Right ventricle myocardium superior (tissue), 1 donor: ENCODE data around the gene SEPTIN3. TPM values are rescaled to one million over a fixed set of nuclear protein-coding genes. Genes with fewer than 3 reads are reported as not detected.
A peak's percentile ranks its signal among the peaks of the same experiment; 100 is the strongest.
"Not testable (repeated sequence)": the region's sequence is repeated elsewhere in the genome, so short reads cannot be mapped to it uniquely, and the experiment has no call there.

ENCODE experiments used
- ATAC-seq: fragments of 200-7000 bp; cut with Tn5 transposase; one replicate; pipeline ENCODE4 v1.9.1; 2020; ENCODE audit warnings: mild to moderate bottlenecking; ENCODE audit not compliant: poor library complexity
- DNase-seq: peaks from one replicate; pipeline ENCODE4 v3.0.0-alpha.2; 2020
- intact Hi-C: fragments of 100-400 bp; cut with DNase I; formaldehyde crosslinking; loops from one replicate; pipeline ENCODE4 v1.11.2; 2022
- total RNA-seq: library from RNA; stranded (reverse); fragmentation: NEBNext Ultra II Directional; extraction: Animal tissue kit (Norgen Biotek cat#: 25700); gene quantifications from one replicate; pipeline ENCODE4 v1.2.1, GENCODE V29; 2021
- donor health status: DM: no; HTN: yes; CAD: no; lungs with severe emphysema.

Gene SEPTIN3
- total RNA-seq, 1 donor from 2014 or later, result 0.08 TPM

DNA sequence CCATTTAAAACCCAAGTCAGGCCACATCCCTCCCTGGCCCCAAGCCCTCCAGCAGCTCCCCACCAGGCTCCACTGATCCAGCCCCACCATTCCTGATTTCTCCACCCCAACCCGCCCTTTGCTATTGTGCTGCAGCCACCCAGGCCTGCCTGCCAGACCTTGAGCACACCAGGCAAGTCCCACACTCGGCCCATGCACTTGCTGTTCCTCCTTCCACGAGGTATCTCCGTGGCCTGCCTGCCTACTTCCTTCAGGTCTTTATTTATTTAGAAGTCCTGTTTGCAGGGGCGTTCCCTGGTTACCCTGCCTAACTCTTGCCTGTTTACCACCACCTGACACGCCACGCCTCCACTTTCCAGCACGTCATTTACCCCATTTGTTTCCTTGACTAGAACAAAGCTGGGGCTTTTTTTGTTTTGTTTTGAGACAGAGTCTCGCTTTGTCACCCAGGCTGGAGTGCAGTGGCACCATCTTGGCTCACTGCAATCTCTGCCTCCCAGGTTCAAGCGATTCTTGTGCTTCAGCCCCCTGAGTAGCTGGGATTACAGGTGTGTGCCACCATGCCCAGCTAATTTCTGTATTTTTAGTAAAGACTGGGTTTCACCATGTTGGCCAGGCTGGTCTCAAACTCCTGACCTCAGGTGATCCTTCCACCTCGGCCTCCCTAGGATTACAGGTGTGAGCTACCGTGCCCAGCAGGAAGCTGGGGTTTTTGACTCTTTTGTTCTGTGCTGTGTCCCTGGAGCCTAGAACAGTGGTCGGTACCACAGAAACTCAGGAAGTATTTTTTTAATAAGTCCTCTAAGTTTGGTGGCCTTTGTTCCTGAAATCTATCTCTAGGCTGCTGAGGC is 29.0 kb upstream of the SEPTIN3 start:
- DNase-seq (peak; percentile 47), ATAC-seq (no peak)
- intact Hi-C loops, result loop anchor here (2.0 to 5.0 kb wide), 2 partner anchors 191 to 243 kb away; partner anchors contain the start of gene MEI1

DNA sequence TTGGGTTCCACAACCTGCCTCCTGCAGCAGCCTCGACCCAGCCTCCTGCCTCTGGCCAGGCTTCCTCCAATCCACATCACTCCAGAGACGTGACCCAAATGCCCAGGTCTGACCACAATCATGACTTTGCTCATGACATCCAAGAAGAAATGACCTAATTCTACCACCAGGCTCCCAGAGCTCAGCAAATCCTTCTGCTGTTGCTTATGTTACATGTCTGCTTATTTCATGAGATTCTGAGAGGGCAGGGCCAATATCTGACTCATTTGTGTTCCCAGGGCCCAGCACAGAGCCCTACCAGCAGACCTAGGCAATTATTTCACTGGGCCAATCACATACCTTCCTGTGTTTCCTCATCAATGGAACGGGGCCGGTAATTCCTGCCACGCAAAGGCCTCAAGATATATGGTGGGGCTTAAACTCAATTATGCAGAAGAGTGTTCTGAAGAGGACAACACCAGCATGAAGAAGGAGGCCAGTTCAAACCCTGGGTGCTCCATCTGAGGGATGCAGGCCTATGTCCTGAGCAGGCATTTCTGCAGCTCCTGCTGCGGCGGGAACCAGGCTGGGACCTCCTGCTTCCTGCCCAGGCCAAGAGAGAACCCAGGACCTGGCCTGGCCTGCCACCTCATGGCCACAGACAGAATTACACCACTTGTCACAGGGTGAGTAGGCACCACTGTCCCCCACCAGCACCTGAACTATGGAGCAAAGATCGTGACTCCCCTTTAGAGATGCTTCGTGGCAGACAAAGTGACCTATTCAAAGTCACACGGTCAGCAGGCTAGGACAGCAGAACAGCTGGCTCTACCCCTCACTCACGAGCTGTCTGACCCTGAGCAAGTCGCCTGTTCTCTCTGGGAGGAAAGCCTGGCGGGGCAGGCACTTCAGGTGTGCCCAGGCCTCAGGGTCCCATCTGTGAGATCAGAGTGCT is 28.1 kb upstream of the SEPTIN3 start:
- ATAC-seq, result peak; percentile 88
- intact Hi-C loops, result loop anchor here (1.0 to 5.0 kb wide), 3 partner anchors 118 to 244 kb away; partner anchors contain the start of gene MEI1

DNA sequence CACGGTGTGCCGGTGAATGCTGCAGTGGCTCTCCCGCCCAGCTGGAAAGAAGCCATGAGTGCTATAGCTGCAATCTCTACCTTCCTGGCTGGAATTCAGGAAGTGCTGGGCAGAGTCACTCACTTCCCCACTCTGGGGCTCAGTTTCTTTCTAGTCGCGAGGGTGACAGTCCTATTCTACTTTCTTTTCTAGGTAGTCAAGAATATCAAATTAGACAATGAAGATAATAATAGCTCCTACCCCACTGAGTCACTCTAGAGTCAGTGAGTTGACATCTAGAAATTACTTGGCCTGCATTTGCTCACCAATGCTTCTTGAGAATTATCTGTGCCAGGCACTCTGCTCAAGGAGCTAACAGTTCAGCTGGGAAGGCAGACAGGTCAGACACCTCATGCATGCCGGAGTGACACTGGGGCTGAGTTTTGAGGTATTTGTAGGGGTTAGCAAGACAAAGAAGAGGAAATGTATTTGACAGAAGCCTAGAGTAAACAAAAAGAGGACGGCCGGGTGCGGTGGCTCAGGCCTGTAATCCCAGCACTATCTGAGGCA is 25.5 kb upstream of the SEPTIN3 start:
- intact Hi-C loops, result loop anchor here (5.0 kb wide), 1 partner anchor 246 kb away; the partner anchor contains the start of gene MEI1
- no peak for ATAC-seq
- no peak for DNase-seq

More for the DNA sequence above, 28.1 kb upstream of the SEPTIN3 start:
- peak; percentile 90 for DNase-seq

DNA sequence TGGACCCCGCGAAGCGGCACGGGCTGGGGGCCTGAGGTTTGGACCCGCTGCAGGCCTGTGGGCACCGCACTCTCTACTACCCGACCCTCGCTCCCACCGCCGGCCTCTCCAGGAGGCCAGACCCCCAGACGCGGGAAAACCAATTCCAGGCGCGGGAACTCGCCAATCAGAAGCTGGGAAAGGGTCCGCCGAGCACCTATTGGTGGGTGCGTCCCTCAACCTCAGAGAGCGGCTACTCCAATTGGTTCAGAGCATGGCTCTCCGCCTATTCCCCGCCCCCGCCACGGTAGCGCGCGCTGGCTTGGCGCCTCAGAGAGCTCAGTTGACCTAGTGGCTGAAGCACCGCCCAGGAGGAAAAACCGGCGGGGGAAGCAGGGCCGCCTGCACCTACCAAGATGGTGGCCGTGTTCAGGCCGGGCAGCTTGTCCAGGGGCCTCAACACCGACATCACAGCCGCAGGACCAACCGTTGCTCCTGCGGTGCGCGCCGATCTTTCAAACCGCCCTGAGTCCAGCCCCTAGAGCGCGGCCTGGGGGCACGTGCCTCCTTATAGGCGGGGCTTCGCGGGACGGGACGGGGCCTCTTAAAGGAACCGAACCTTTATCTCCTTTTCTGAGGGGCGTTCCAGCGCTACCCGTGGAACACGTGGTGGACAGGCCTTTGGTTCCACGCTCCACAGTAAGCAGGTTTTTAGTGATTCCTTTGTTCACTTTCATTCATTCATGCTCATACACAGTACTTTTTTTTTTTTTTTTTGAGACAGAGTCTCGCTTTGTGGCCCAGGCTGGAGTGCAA is 22.4 kb upstream of the SEPTIN3 start, which contains the start of gene CENPM:
Gene CENPM, minus strand, starts transcription at position 524 of the 795 bp plus-strand sequence. Its CDS starts 76 bp downstream, at position 448.
- intact Hi-C loops, result no loop called here
- DNase-seq (peak; percentile 94), ATAC-seq (peak; percentile 99)

DNA sequence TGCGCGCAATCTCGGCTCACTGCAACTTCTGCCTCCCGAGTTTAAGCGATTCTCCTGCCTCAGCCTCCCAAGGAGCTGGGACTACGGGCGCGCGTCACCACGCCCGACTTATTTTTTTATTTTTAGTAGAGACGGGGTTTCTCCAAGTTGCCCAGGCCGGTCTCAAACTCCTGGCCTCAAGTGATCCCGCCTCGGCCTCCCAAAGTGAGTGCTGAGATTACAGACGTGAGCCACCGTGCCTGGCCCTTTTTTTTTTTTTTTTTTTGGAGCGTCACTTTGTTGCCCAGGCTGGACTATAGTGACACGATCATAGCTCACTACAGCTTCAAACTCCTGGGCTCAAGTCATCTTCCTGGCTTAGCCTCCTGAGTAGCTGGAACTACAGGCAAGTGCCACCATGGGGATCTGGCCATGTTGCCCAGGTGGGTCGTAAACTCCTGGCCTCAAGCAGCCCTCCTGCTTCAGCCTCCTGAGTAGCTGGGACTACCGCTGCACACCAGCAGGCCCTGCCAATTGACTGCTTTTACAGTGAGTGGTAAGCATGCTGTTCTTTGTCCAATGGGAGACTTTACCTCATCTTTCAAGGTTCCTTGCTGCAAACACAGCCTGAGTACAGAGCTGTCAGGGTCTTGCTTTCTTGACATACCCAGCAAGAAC is 21.7 kb upstream of the SEPTIN3 start:
- intact Hi-C loops, result no loop called here
- ATAC-seq (no peak), DNase-seq (no peak)

DNA sequence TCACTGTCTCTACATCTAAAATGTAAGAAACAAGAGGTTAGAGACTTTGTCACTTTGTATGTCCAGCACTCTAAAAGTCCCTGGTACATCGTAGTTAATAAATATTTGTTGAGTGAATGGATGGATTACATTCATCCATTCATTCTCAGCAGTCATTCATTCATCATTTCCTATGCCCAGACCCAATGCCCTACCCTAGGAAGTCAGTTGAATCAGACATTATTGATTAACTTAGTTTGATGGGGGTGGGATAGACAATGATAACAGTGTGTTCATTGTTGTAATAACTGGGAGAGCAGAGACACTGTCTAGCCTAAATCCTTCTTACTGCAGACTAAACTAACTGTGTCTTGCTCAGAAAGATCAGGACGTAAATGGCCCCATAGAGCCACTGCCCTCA is 21.1 kb upstream of the SEPTIN3 start:
- DNase-seq (no peak), ATAC-seq (no peak)
- intact Hi-C loops, result no loop called here

DNA sequence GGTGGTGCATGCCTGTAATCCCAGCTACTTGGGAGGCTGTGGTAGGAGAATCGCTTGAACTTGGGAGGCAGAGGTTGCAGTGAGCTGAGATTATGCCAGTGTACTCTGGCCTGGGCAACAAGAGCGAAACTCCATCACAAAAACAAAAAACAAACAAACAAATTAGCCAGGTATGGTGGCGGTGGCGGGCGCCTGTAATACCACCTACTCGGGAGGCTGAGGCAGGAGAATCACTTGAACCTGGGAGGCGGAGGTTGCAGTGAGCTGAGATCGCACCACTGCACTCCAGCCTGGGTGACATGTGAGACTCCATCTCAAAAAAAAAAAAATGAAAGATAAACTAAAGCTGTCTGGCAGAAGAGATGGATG is 20.3 kb upstream of the SEPTIN3 start:
- intact Hi-C loops, ATAC-seq, DNase-seq: not testable (repeated sequence)

DNA sequence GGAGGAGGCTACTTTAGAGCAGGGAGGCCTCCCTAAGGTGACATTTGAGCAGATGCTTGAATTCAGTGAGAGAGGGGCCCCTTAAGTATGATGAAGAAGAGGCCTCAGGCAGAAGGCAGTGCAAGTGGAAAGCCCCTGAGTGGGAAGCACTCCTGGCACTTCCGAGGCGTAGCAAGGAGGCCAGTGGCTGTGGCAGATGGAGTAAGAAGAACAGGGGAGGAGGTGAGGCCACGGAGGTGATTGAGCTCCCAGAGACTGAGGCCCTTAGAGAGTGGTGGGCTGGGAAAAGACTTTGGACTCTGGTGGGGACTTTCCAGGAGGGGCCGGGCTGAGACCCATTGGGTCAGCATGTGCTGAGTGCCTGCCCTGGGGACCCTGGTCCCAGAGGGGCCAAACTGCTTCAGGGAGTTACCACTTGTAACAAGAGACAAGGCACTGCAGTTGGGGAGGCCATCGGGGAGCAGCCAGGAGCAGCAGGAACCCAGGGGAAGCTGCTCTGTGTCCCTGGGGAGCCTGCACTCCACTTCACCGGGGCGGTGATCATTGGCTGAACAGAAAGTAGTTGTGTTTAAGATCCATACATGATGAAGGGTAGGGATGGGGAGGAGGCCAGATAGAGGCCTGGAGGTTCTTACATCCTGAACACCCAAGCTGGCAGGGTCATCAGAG is 19.8 kb upstream of the SEPTIN3 start:
- DNase-seq, result no peak
- ATAC-seq, result no peak
- intact Hi-C loops, result no loop called here

DNA sequence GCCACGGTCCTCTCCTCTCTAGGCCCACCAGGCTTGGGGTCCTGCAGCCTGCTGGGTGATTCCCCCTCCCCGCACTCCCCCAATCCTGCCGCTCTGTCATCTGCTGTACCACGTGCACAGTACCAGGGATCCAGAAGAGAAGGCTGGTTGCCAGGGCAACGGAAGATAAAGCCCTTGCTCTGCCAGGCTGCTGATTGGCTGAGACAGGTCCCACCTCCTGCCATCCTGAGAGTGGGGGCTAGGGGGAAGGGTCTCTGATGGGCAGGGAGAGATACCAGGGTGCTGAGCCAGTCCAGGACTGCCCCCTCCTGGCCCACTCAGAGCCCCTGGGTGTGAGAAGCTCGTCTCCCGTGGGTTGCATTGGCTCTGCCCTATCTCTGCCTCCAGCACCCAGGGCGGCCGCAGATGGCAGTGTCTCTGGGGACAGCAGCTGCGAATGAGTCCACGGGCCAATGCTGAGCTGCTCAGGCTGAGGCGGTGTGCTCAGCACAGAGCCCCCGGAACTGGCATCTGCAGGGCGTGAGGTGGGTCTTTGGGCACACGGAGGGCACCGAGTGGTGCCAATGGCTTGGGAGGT is 17.3 kb upstream of the SEPTIN3 start, which contains the start of gene SMIM45:
Gene SMIM45, plus strand, starts transcription at position 253 of the 577 bp plus-strand sequence.
- ATAC-seq (no peak), DNase-seq (no peak)
- intact Hi-C loops, result no loop called here

DNA sequence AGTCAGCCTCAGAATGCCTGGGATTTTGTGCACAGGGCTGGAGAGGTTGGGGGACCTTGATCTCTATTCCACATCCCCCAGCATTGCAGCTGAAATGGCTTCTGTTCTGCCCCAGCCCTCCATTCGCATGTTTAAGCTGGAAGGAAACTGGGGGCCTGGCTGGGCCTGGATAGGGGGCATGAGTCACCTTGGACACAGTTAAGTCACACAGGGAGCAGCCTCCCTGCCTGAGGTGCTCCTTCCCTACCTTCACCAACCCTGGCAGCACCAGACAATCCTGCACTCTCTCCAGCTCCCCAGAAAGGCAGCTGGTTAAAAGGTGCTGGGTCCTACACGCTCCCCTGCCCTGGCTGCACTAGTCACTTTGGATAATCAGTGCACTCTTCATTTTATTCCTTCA is 16.5 kb upstream of the SEPTIN3 start:
- intact Hi-C loops, result no loop called here
- no peak for DNase-seq
- ATAC-seq, result no peak

DNA sequence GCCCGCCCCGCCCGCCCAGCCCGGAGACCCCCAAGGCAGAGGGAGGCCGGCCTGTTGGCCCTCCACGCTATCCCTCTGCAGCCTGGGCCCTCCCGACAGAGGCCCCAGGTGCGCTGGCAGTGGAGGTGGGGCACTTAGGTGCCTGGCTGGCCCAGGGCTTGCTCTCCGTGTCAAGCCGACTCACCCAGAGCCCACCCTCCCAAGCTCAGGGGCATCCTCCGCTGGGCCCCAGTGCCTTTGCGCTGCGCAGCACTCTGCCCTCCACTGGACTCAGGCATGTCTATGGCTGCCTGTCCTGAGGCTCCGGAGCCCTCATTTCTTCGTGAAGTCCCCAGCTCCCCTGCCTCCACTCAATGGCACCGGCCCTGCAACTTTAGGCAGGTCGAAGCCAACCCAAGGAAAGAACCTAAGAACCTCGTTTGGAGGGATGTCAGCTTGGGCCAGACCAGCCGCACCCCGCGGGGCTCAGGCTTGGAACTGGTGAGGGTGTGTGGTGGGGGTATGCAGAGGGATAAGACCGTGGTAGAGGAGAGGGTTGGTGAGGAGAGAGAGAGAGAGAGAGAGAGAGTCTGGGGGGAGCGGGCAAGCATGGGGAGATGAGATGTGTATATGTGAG is 11.2 kb upstream of the SEPTIN3 start:
- intact Hi-C loops, result no loop called here
- no peak for DNase-seq
- ATAC-seq, result peak; percentile 27

DNA sequence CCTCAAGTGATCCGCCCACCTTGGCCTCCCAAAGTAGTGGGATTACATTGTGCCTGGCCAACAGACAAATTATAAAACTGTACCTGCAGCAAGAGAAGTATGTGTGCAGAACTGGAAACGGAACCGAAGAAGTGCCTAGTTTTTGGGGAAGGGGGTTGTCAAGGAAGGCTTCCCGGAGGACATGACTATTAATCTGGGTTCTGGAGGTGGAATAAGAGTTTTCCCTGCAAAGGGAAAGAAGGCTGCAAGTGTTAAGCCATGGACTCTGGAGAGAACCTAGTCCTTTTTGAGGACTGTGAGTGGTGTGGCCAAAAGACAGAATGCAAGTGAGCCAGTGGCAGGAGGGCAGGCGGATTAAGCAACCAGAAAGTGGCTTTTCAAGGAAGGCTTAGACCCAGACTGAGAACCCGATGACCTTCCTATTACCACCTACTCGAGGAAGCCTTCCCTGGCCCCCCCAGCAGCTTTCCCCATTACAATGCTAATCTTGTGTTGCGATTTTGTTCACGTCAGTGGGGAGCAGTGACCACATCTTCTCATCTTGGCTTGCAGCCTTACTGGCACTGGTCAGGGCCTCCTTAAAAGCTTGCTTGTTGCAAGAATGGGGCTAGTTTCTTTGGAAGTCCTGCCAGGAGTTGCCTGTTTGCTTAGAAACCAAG is 5.7 kb upstream of the SEPTIN3 start:
- ATAC-seq, result no peak
- DNase-seq, result no peak
- intact Hi-C loops, result loop anchor here (10.0 kb wide), 1 partner anchor 471 kb away; the partner anchor contains the start of gene NFAM1

DNA sequence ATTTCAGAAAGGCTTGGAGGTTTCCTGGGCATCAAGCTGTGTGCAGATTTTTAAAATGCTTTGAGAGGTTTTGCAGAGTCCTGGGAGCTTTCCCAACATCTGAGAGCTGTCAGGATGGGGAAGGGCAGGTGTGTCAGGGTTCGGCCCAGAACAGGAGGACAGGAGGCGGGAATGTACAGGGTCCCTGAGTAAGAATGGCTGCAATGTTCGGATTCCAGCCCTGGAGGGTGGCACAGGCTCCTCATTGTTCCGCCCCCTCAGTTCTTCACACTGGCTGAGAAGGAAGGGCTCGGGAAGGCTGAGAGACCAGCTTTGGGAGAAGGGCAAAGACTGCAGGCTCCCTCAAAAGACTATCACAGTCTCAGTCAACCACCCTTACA is 5.1 kb upstream of the SEPTIN3 start:
- no peak for DNase-seq
- no peak for ATAC-seq
- intact Hi-C loops, result loop anchor here (10.0 kb wide), 1 partner anchor 471 kb away; the partner anchor contains the start of gene NFAM1

DNA sequence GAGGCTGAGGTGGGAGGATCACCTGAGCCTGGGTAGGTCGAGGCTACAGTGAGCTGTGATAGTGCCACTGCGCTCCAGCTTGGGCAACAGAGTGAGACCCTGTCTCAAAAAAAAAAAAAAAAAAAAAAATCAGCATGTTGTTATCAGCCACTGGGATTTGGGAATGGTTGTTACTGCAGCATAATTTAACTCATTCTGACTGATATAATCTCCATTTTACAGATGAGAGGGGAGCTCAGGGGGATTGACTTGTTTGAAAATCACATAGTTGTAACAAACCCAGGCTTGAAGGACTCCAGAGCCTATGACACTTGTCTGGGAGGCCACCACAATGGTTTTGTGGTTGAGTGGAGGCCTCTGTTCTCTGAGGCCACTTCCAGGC is 3.0 kb upstream of the SEPTIN3 start:
- intact Hi-C loops, result loop anchor here (10.0 kb wide), 1 partner anchor 469 kb away; the partner anchor contains the start of gene NFAM1
- DNase-seq (no peak), ATAC-seq (no peak)

DNA sequence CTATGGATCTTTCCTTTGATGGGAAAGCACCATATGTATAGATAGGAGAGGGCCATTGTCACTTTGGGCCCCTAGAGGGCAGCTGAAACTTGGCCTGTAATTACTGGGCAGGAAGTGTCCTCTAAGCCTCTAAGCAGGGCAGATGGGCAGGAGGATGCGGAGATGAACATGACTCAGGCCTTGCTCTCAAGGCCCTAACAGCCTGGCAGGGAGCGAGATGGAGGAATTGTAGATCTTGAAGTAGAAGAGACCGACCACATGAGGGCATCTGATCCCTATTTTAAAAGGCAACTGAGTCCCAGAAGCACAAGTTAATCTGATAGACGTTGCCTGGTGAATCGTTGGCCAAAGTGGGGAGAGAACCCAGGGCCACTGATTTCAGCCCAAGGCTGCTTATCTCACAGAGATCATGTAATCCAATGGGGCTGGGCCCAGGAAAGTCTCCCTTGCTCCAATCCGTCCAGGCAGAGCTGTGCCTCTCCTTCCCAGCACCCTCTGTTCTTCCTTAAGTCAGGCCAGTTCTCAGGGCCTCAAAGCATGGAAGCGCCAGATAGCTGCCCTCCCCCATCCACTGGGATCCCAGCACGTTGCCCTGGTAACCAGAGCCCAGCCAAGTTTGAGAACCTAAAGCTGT is 2.5 kb upstream of the SEPTIN3 start:
- DNase-seq (no peak), ATAC-seq (peak; percentile 68)
- intact Hi-C loops, result loop anchor here (10.0 kb wide), 1 partner anchor 468 kb away; the partner anchor contains the start of gene NFAM1
